ENCODE data around the gene MED16.
A peak's percentile ranks its signal among the peaks of the same experiment; 100 is the strongest.
"Not testable (repeated sequence)": the region's sequence is repeated elsewhere in the genome, so short reads cannot be mapped to it uniquely, and the experiment has no call there.

Gene MED16

GRCh38 chr19:907183-907853 lies 14.3 kb upstream of the MED16 start:
- no peak for DNase-seq (ENCODE audit: low spot score)

GRCh38 chr19:906480-906879 lies 13.5 kb upstream of the MED16 start:
- no peak for DNase-seq (ENCODE audit: low spot score)

- no peak for DNase-seq (ENCODE audit: low spot score)
Measured at GRCh38 chr19:904545-904944, 11.6 kb upstream of the MED16 start.

- DNase-seq (ENCODE audit: low spot score) = no peak
Measured at GRCh38 chr19:903266-903797, 10.3 kb upstream of the MED16 start.

- DNase-seq (ENCODE audit: low spot score) = no peak
Measured at GRCh38 chr19:902446-903226, 9.6 kb upstream of the MED16 start.

GRCh38 chr19:902093-902370 lies 9.0 kb upstream of the MED16 start:
- no peak for DNase-seq (ENCODE audit: low spot score)

GRCh38 chr19:901216-902092 lies 8.5 kb upstream of the MED16 start:
- DNase-seq (ENCODE audit: low spot score) = no peak

GRCh38 chr19:900302-901111 lies 7.5 kb upstream of the MED16 start:
- DNase-seq (ENCODE audit: low spot score) = no peak

GRCh38 chr19:900043-900301 lies 7.0 kb upstream of the MED16 start:
- DNase-seq (ENCODE audit: low spot score) = no peak

- no peak for DNase-seq (ENCODE audit: low spot score)
Measured at GRCh38 chr19:899336-900042, 6.5 kb upstream of the MED16 start.

GRCh38 chr19:898663-899062 lies 5.7 kb upstream of the MED16 start:
- DNase-seq (ENCODE audit: low spot score) = no peak

GRCh38 chr19:897442-898039 lies 4.6 kb upstream of the MED16 start:
- peak; percentile 81 for DNase-seq (ENCODE audit: low spot score)

- DNase-seq (ENCODE audit: low spot score) = no peak
Measured at GRCh38 chr19:896999-897398, 4.0 kb upstream of the MED16 start.

- DNase-seq (ENCODE audit: low spot score) = no peak
Measured at GRCh38 chr19:896434-896833, 3.4 kb upstream of the MED16 start.

- peak; percentile 76 for DNase-seq (ENCODE audit: low spot score)
Measured at GRCh38 chr19:892243-892893, 619 bp downstream of the MED16 start.

- DNase-seq (ENCODE audit: low spot score) = not testable (repeated sequence)
Measured at GRCh38 chr19:891421-892200, 1.4 kb downstream of the MED16 start.

GRCh38 chr19:890831-891230 lies 2.2 kb downstream of the MED16 start:
- no peak for DNase-seq (ENCODE audit: low spot score)

- no peak for DNase-seq (ENCODE audit: low spot score)
Measured at GRCh38 chr19:889662-890295, 3.2 kb downstream of the MED16 start.

Measured in HuH-7.5 (cell line).